GM18873 (cell line): ENCODE results near the gene TSPAN16.

Experiments
- ATAC-seq: cut with Tn5 transposase; IDR thresholded peaks from one replicate; pipeline ENCODE4 v1.9.1; 2021; ENCODE audit warnings: mild to moderate bottlenecking, moderate library complexity, moderate number of reproducible peaks; ENCODE audit not compliant: unreplicated experiment, low FRiP score

Gene TSPAN16, protein sequence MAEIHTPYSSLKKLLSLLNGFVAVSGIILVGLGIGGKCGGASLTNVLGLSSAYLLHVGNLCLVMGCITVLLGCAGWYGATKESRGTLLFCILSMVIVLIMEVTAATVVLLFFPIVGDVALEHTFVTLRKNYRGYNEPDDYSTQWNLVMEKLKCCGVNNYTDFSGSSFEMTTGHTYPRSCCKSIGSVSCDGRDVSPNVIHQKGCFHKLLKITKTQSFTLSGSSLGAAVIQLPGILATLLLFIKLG

GRCh38 chr19:11295665-11296245, at the start of gene TSPAN16:
TSPAN16 (plus strand) TSS chr19:11296160; CDS start chr19:11296298, 138 bp downstream.
- ATAC-seq = no peak

DNA sequence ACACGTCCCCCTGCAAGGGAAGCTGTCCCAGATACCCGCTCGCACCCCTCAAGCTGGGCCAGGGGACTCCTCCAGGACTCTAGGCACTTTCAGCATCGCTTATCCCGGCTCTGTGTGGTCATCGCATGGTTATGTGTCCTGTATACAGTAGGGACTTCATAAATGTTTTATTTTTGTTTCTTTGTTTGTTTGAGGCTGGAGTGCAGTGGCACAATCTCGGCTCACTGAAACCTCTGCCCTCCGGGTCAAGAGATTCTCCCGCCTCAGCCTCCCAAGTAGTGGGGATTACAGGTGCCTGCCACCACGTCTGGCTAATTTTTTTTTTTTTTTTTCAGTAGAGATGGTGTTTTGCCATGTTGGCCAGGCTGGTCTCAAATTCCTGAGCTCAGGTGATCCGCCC, 49.0 kb upstream of the TSPAN16 start:
- no peak for ATAC-seq

- no peak for ATAC-seq
Observed at GRCh38 chr19:11247391-11247790, 48.6 kb upstream of the TSPAN16 start.

DNA sequence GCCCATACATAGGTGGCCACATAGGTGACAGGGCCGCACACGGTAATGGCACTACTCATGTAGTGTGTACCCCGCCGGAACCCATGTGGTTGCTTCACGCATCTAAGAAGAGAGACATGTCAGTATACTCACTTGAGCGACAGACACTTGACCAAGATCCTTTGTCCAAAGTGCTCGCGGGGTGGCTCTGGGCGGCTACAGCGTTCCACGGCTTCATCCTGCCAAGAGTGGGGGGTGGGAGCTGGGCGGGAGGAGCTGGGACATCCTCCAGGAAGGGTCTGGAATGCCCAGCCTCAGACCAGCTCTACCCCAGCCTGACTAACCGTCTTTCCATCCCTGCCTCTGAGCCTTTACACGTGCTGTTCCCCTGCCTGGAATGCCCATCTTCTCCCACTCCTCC, 48.0 kb upstream of the TSPAN16 start:
- no peak for ATAC-seq

GRCh38 chr19:11248852-11249251, 47.1 kb upstream of the TSPAN16 start:
- no peak for ATAC-seq

DNA sequence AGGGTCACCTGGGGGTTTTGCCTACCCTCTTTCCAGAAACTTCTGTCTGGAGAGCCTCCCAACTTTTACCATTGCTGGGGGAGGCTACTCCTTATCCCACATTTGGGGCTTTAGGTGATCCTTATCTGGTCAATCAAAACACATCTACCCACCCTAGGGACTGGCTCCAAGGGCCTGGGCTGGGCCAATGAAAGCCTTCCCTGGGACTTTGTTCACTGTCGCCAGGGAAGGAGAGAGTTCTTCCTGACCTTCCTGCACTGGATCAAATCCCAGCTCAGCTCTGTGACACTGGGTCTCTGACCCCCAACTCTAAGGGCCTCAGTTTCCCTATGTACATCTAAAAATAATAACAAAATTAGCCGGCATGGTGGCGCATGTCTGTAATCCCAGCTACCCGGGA, 44.7 kb upstream of the TSPAN16 start:
- ATAC-seq = no peak

DNA sequence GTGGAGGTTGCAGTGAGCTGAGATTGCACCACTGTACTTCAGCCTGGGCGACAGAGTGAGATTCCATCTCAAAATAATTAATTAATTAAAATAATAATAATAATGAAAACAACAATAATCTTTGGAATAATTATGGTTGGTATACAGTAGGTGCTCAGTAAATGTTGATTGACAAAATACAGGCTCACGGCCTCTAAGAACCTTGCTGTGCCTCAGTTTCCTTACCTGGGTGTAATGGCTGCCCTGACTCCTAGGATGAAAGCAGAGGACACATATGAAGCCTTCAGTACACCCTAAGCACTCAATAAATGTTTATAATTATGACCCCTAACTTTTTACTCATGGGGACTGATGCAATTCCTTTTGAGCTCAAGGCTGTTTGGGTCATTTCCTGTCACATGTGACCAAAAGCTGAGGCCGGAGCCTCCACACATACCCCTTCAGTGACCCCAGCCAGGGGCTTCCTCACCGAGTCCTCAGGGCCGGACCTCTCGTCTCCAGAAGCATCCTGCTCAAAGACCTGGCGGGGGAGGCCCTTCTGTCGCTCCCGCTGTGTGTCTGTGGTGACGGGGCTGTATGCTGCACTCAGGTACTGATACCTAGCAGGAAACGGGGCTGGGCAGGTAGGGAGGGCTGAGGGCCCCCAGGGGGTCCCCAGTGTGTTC, 44.2 kb upstream of the TSPAN16 start:
- ATAC-seq = no peak

DNA sequence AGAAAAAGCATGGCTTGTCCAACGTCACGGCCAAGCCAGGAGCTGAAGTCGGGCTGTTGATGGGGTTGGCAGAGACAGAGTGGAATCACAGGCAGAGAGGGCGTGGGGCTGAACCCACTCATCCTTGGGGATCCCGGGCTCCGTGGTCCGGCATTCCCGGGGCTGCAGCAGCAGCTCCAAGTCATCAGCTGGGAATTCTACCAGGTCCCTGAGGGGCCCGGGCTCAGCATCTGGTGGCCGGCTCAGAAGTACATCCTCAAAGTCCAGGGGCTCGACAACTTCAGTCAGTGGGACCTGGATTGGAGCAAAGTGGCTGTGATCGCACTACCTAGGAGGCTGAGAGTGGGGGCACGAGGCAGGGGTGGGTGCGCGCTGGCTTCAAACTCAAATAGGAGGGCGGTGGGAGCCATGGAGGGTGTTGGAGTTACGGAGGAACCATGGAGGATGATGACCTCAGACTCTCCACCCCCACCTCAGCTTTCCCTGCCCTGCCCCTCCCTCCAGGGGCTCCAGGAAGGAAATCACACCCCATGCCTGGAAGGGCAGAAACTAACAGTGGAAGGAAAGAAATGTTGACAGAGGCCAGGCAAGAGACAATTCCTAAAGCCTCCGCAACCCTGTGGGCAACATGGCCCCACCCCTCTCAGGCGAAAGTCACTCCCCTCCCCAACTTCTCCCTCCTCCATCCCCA, 43.1 kb upstream of the TSPAN16 start:
- no peak for ATAC-seq

DNA sequence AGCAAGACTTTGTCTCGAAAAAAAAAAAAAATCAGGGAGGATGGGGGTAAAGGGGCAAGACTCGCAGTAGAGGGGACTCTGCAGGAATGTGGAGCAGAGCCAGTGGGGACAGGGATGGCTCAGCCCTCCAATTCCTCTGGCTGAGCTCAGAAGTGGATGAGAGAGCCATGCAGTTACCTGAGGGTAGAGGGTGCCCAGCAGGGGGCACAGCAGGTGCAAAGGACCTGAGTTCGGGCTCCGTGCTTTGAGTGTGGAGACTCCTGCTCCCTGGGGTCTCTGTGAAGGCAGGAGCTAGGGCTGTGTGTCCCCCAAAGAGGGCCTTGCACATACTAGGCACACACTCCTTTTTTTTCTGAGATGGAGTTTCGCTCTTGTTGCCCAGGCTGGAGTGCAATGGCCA, 41.3 kb upstream of the TSPAN16 start:
- ATAC-seq = no peak

DNA sequence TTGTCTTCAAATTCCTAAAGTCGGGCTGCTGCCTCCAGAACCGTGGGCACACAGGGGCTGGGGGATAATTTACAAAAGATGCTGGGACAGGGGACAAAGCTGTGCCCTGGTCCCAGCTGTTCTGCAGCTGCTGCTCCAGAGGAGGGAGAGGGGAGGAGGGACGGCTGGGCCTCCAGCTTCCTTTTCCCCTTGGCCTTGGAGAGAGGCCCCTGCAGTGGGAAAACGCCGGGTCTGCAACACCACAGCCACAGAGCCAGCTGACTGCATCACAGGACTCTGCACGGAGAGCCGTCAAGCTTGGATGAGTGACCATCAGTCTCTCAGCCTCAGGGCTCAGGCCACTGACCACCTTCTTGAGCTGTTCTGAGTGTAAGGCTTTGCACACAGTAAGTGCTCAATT, 39.8 kb upstream of the TSPAN16 start:
- ATAC-seq = no peak

GRCh38 chr19:11257846-11258380, 38.0 kb upstream of the TSPAN16 start:
- ATAC-seq = no peak

DNA sequence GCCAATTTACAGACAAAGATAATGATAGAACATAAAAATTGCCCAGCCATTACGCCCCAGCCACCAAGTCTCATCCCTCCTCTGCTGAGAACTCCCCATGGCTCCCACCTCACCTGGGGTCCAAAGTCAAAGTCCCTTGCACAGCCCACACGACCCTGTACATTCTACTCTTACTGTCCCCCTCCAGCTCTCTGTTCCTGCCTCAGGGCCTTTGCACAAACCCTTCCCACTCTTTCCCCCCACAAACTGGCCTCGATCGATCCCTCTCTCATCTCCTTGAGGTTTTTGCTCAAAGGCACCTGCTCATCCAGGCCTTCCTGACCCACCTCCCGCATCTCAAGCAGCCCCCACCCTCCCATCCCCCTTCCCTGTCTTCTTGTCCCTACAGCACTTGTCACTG, 35.0 kb upstream of the TSPAN16 start:
- ATAC-seq = no peak

DNA sequence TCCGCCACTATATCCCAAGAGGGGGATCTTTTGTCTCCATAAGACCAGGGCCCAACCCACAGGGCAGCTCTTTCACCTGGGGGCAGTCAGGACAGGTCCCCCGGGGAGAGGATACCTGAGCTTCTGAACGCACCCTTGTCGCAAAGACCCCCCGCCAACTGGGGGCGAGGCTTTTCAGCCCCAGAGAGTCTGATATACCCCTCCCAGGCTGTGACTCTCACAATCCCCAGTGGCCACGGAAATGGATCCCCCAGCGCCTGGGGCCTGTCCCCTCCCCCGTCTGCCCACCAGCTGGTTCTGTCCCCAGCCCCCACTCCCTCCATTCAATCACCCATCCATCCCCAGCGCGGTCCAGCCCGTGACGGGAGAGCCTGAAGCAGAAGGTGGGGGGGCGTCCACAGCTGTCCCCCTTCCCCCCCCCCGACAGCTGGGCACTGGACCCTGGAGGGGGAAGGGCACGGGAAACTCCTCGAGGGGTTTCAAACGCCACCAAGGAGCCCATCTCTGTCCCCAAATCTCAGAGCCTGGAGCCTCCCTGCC, 34.5 kb upstream of the TSPAN16 start:
- no peak for ATAC-seq

DNA sequence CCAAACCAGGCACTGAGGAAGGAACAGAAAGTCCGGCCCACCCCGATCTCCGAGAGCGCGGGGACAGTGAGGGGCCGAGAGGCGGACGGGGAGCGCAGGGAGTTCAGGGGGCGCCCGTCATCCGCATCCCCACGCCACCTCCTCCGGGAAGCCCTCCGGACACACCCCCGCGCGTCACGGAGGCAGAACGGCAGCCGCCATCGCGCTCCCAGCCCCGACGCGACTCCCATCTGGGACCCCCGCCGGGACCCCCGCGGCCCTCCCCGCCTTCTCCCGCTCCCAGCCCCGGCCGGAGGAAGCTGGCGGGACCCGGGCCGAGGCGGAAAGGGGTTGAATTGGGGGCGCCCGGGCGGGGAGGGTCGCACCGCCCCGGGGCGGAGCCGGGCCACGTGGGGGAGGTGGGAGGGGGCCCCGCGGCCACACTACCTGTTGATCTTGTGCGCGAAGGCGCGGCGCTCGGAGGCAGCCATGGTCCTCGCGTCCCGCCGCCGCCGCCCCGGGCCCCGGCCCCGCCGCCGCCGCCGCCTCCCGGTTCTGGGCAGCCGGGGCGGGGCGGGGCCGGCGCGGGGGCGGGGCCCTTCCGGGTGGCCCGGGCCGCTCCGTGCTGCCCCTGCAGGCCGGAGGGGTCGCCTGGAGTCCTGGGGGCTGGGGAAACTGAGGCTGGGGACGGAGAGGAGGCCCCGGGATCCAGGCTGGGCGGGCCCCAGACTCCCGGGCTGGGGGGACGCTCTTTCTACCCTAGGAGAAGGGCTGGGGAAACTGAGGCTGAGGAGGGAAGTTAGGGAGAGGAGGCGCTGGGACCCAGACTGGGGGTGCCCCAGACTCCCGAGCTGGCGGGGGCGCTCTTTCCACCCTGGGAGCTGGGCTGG, 33.8 kb upstream of the TSPAN16 start, which contains the start of gene DOCK6:
TSS of gene DOCK6 (minus strand) at position 554 of the 869 bp plus-strand sequence. CDS start at position 470, 84 bp downstream.
- ATAC-seq = no peak

DNA sequence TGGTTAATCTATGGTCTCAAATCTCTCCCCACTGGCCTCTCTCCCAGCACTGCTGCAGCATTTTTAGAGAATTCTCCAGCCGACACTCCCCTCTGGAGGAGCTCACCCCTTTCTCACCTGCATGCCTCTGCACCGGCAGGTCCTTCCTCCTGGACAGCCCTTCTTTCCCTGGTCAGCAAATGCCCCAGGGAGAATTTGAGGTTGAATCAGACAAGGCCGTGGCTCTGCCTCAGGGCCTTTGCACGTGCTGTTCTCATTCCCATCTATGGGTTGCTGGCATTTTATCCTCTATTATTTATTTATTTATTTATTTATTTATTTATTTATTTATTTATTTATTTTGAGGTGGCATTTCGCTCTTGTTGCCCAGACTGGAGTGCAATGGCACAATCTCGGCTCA, 32.2 kb upstream of the TSPAN16 start:
- no peak for ATAC-seq

GRCh38 chr19:11264452-11265176, 31.3 kb upstream of the TSPAN16 start:
- no peak for ATAC-seq

GRCh38 chr19:11265177-11265784, 30.7 kb upstream of the TSPAN16 start:
- no peak for ATAC-seq

DNA sequence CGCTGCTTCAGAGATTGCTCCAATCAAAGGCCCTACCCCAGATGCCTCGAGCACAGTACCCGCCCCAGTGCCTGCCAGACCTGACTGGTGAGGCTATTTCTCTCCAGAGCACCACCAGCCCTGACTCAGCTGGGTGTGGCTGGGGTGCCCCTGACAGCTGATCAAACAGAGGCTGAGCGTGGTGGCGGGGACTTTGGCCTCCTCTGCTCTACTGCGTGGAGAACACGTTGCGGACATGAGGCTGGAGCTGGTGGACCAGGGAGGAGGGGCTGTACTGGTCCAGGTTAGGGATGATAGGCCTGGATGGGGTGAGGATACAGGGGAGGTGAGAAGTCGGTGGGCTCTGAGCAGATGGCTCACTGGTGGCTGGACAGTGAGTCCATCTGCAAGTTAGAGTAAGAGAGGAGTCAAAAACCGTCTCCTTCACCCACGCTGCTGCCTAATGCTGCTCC, 30.1 kb upstream of the TSPAN16 start:
- ATAC-seq = no peak
